UCSD-AML1 (cell line): ENCODE measurements around the gene MIEF1.
A peak's percentile ranks its signal among the peaks of the same experiment; 100 is the strongest.

Source experiments
- DNase-seq: peaks from one replicate; lab custom pipeline; 2025; ENCODE audit not compliant: unreplicated experiment; lab: John Stamatoyannopoulos, UW

MIEF1 gene

GRCh38 chr22:39528080-39528661 is 26.1 kb downstream of the MIEF1 start:
- no peak for DNase-seq

- DNase-seq, result peak; percentile 90
Observed at GRCh38 chr22:39528681-39529486, 26.8 kb downstream of the MIEF1 start.

- DNase-seq, result no peak
Observed at GRCh38 chr22:39529487-39529851, 27.4 kb downstream of the MIEF1 start.

- DNase-seq, result no peak
Observed at GRCh38 chr22:39530116-39530515, 28.0 kb downstream of the MIEF1 start.

GRCh38 chr22:39530692-39531331 is 28.7 kb downstream of the MIEF1 start:
- no peak for DNase-seq

GRCh38 chr22:39532215-39533073 is 30.4 kb downstream of the MIEF1 start, which contains the start of gene RPS19BP1:
TSS of gene RPS19BP1 (minus strand) at chr22:39532748. CDS start at chr22:39532738, 10 bp downstream.
- peak; percentile 99 for DNase-seq

- no peak for DNase-seq
Observed at GRCh38 chr22:39534092-39534506, 32.0 kb downstream of the MIEF1 start.

GRCh38 chr22:39534591-39535356 is 32.7 kb downstream of the MIEF1 start:
- DNase-seq, result peak; percentile 79

- DNase-seq, result no peak
Observed at GRCh38 chr22:39535357-39535725, 33.3 kb downstream of the MIEF1 start.

GRCh38 chr22:39535831-39536449 is 33.9 kb downstream of the MIEF1 start:
- no peak for DNase-seq

- DNase-seq, result no peak
Observed at GRCh38 chr22:39536711-39537110, 34.6 kb downstream of the MIEF1 start.

- no peak for DNase-seq
Observed at GRCh38 chr22:39537975-39538374, 35.9 kb downstream of the MIEF1 start.

- no peak for DNase-seq
Observed at GRCh38 chr22:39543095-39543494, 41.0 kb downstream of the MIEF1 start.

- peak; percentile 58 for DNase-seq
Observed at GRCh38 chr22:39545386-39546365, 43.6 kb downstream of the MIEF1 start.

- DNase-seq, result no peak
Observed at GRCh38 chr22:39546889-39547586, 44.9 kb downstream of the MIEF1 start.

- no peak for DNase-seq
Observed at GRCh38 chr22:39547587-39547947, 45.5 kb downstream of the MIEF1 start.

GRCh38 chr22:39553429-39553828 is 51.3 kb downstream of the MIEF1 start:
- DNase-seq, result no peak

GRCh38 chr22:39554151-39554550 is 52.1 kb downstream of the MIEF1 start:
- DNase-seq, result no peak
